ENCODE data around the gene EPS8. TPM values are rescaled to one million over a fixed set of nuclear protein-coding genes. Genes with fewer than 3 reads are reported as not detected.

Gene EPS8
- total RNA-seq, 1 donor from 2014 or later: 58.2 TPM

DNA sequence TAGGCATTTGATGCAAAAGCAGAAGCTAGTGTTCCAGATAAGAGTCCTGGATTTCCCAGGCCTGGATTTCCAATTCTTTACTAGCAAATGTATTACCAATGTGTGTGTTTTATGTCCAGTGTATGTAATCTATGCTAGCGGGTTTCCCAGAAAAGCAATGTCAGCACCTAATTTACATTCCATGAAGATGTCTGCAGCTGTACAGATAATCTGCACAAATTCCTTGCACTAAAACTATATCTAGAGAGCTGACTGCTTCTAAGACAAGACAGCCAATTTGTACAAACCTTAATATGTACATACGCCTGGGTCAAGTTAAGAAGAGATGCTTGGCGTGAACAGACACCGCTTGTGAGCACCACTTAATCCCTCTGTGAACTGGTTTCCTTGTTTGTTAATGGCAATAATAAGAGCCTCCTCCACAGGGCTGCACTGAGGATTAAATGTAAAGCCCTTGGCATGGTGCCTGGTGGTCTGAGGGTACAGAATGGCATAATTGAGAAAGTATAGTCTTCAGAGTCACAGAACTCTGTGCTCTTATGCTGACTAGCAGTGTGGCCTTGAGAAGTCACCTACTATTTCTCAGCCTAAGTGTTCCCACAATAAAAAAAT is 185.6 kb downstream of the EPS8 start:
- Histone ChIP-seq H3K27me3 (no peaks in the 10 kb centered on the region), H3K4me3 (no peak overlapping the region), H3K9me3 (no peaks in the 10 kb centered on the region), H3K36me3 (no peaks in the 10 kb centered on the region), H3K4me1 (peaks cover 12% of the 10 kb centered on the region), H3K27ac (no peak overlapping the region)
- TF ChIP-seq CTCF (IDR thresholded peaks at IDR 0.05): no peak
- no peak for ATAC-seq
- DNase-seq: no peak
- intact Hi-C loops (cut with DNase I): no loop called here

GRCh38 chr12:15602051-15602672 is 187.0 kb downstream of the EPS8 start:
- no peak overlapping the region for H3K27ac ChIP-seq
- H3K4me1 ChIP-seq: peaks cover 15% of the 10 kb centered on the region
- no peak for TF ChIP-seq CTCF (IDR thresholded peaks at IDR 0.05)
- no peak for DNase-seq
- no peaks in the 10 kb centered on the region for H3K9me3 ChIP-seq
- no peaks in the 10 kb centered on the region for H3K27me3 ChIP-seq
- intact Hi-C loops (cut with DNase I): no loop called here
- no peaks in the 10 kb centered on the region for H3K36me3 ChIP-seq
- no peak for ATAC-seq
- no peak overlapping the region for H3K4me3 ChIP-seq

DNA sequence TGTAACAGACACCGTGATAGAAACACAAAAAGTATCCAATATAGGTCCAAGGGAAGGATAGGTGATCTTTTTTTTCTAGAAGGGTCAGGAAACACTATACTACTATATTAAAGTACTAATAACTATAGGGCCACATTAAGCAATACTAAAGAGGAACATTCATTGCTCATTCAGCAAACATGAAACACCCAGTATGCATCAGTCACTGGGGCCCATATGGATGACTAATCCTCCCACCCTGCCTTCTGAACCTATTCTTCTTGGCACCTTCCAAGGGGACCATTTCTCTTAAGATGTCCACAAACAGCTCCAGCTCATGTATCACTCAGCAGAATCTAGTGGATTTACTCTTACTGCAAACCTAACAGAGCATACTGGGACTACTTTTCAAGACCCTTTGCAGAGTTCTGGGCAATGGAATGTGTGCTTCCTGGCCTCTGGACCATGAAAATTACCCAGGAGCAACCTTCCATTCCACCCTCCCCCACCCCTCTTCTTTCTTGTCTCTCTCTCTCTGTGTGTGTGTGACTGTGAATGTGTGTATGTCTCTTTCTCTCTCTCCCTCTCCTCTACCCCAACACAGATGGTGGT is 187.9 kb downstream of the EPS8 start:
- peaks cover 22% of the 10 kb centered on the region for H3K4me1 ChIP-seq
- intact Hi-C loops (cut with DNase I): no loop called here
- DNase-seq (no peak), ATAC-seq (peak; percentile 50)
- H3K27me3 ChIP-seq: no peaks in the 10 kb centered on the region
- no peak for TF ChIP-seq CTCF (IDR thresholded peaks at IDR 0.05)
- no peak overlapping the region for H3K27ac ChIP-seq
- no peak overlapping the region for H3K4me3 ChIP-seq
- no peaks in the 10 kb centered on the region for H3K9me3 ChIP-seq
- no peaks in the 10 kb centered on the region for H3K36me3 ChIP-seq

- no peak for DNase-seq
- TF ChIP-seq CTCF (IDR thresholded peaks at IDR 0.05): no peak
- Histone ChIP-seq H3K27me3 (no peaks in the 10 kb centered on the region), H3K36me3 (no peaks in the 10 kb centered on the region), H3K4me3 (no peak overlapping the region), H3K27ac (no peak overlapping the region), H3K4me1 (peaks cover 27% of the 10 kb centered on the region), H3K9me3 (no peaks in the 10 kb centered on the region)
- no peak for ATAC-seq
- intact Hi-C loops (cut with DNase I): no loop called here
Measured at GRCh38 chr12:15600223-15600935, 188.8 kb downstream of the EPS8 start.

GRCh38 chr12:15599266-15600037 is 189.7 kb downstream of the EPS8 start:
- TF ChIP-seq CTCF (IDR thresholded peaks at IDR 0.05): no peak
- Histone ChIP-seq H3K9me3 (no peaks in the 10 kb centered on the region), H3K4me3 (no peak overlapping the region), H3K27me3 (no peaks in the 10 kb centered on the region), H3K36me3 (no peaks in the 10 kb centered on the region), H3K27ac (no peak overlapping the region), H3K4me1 (peaks cover 27% of the 10 kb centered on the region)
- intact Hi-C loops (cut with DNase I): no loop called here
- no peak for DNase-seq
- ATAC-seq: peak; percentile 82
